ENCODE data around the gene FIBCD1. TPM values are rescaled to one million over a fixed set of nuclear protein-coding genes. Genes with fewer than 3 reads are reported as not detected.

The FIBCD1 gene
- total RNA-seq, 1 donor from 2014 or later: 0.66 TPM

GRCh38 chr9:130881516-130881915 is 57.5 kb downstream of the FIBCD1 start:
- Mint-ChIP-seq H3K4me3 (ENCODE audit: unreplicated experiment) (no peak overlapping the region), H3K27me3 (ENCODE audit: low read depth, unreplicated experiment) (no peaks in the 10 kb centered on the region), H3K9me3 (ENCODE audit: unreplicated experiment) (no peaks in the 10 kb centered on the region), H3K27ac (ENCODE audit: unreplicated experiment) (no peak overlapping the region), H3K4me1 (ENCODE audit: low read depth, unreplicated experiment) (peaks cover 7% of the 10 kb centered on the region), H3K36me3 (ENCODE audit: low read depth, unreplicated experiment) (peaks cover 23% of the 10 kb centered on the region)
- no peak overlapping the region for H3K9ac ChIP-seq (ENCODE audit: low read length)
- no peak for TF ChIP-seq CTCF (IDR thresholded peaks at IDR 0.05; ENCODE audit: insufficient read depth, low read depth, low read length)
- no peak for TF ChIP-seq EZH2 (IDR thresholded peaks at IDR 0.05; ENCODE audit: insufficient read depth, low read length)
- no peaks in the 10 kb centered on the region for H3K9me3 ChIP-seq (ENCODE audit: insufficient read depth, low read depth, low read length)
- no peaks in the 10 kb centered on the region for H3K27me3 ChIP-seq (ENCODE audit: insufficient read depth, low read length)
- H3K4me1 ChIP-seq (ENCODE audit: insufficient read depth, low read length): no peaks in the 10 kb centered on the region
- H3K27ac ChIP-seq (ENCODE audit: low read depth, low read length): no peak overlapping the region
- FAIRE-seq: no peak
- H4K20me1 ChIP-seq (ENCODE audit: insufficient read depth, low read length): peaks cover 86% of the 10 kb centered on the region
- no peak overlapping the region for H2AFZ ChIP-seq (ENCODE audit: low read depth, low read length)
- no peak overlapping the region for H3K4me2 ChIP-seq (ENCODE audit: low read length)
- peaks cover 74% of the 10 kb centered on the region for H3K36me3 ChIP-seq (ENCODE audit: insufficient read depth, low read length)
- peaks cover 41% of the 10 kb centered on the region for H3K79me2 ChIP-seq (ENCODE audit: insufficient read depth, low read length)
- no peak for DNase-seq (ENCODE audit: low read depth)
- no peak overlapping the region for H3K4me3 ChIP-seq (ENCODE audit: insufficient read depth, low read depth, low read length)

GRCh38 chr9:130880599-130881220 is 58.3 kb downstream of the FIBCD1 start:
- peaks cover 69% of the 10 kb centered on the region for H3K36me3 ChIP-seq (ENCODE audit: insufficient read depth, low read length)
- H3K27ac ChIP-seq (ENCODE audit: low read depth, low read length): no peak overlapping the region
- TF ChIP-seq CTCF (IDR thresholded peaks at IDR 0.05; ENCODE audit: insufficient read depth, low read depth, low read length) (no peak), EZH2 (IDR thresholded peaks at IDR 0.05; ENCODE audit: insufficient read depth, low read length) (no peak)
- no peaks in the 10 kb centered on the region for H3K27me3 ChIP-seq (ENCODE audit: insufficient read depth, low read length)
- Mint-ChIP-seq H3K4me1 (ENCODE audit: low read depth, unreplicated experiment) (peaks cover under 1% of the 10 kb centered on the region), H3K4me3 (ENCODE audit: unreplicated experiment) (no peak overlapping the region), H3K9me3 (ENCODE audit: unreplicated experiment) (no peaks in the 10 kb centered on the region), H3K27me3 (ENCODE audit: low read depth, unreplicated experiment) (no peaks in the 10 kb centered on the region), H3K27ac (ENCODE audit: unreplicated experiment) (no peak overlapping the region), H3K36me3 (ENCODE audit: low read depth, unreplicated experiment) (peaks cover 22% of the 10 kb centered on the region)
- H3K4me3 ChIP-seq (ENCODE audit: insufficient read depth, low read depth, low read length): no peak overlapping the region
- H3K9ac ChIP-seq (ENCODE audit: low read length): no peak overlapping the region
- H2AFZ ChIP-seq (ENCODE audit: low read depth, low read length): no peak overlapping the region
- H3K79me2 ChIP-seq (ENCODE audit: insufficient read depth, low read length): peaks cover 33% of the 10 kb centered on the region
- no peak overlapping the region for H3K4me2 ChIP-seq (ENCODE audit: low read length)
- H4K20me1 ChIP-seq (ENCODE audit: insufficient read depth, low read length): peaks cover 81% of the 10 kb centered on the region
- no peaks in the 10 kb centered on the region for H3K9me3 ChIP-seq (ENCODE audit: insufficient read depth, low read depth, low read length)
- DNase-seq (ENCODE audit: low read depth) (no peak), FAIRE-seq (no peak)
- no peaks in the 10 kb centered on the region for H3K4me1 ChIP-seq (ENCODE audit: insufficient read depth, low read length)

- H3K9me3 ChIP-seq (ENCODE audit: insufficient read depth, low read depth, low read length): no peaks in the 10 kb centered on the region
- H2AFZ ChIP-seq (ENCODE audit: low read depth, low read length): no peak overlapping the region
- DNase-seq (ENCODE audit: low read depth): no peak
- Mint-ChIP-seq H3K36me3 (ENCODE audit: low read depth, unreplicated experiment) (peaks cover 17% of the 10 kb centered on the region), H3K27me3 (ENCODE audit: low read depth, unreplicated experiment) (no peaks in the 10 kb centered on the region), H3K27ac (ENCODE audit: unreplicated experiment) (peak overlapping the region; percentile 0), H3K4me3 (ENCODE audit: unreplicated experiment) (no peak overlapping the region), H3K4me1 (ENCODE audit: low read depth, unreplicated experiment) (no peaks in the 10 kb centered on the region), H3K9me3 (ENCODE audit: unreplicated experiment) (no peaks in the 10 kb centered on the region)
- H3K4me1 ChIP-seq (ENCODE audit: insufficient read depth, low read length): no peaks in the 10 kb centered on the region
- H3K36me3 ChIP-seq (ENCODE audit: insufficient read depth, low read length): peaks cover 66% of the 10 kb centered on the region
- H3K27ac ChIP-seq (ENCODE audit: low read depth, low read length): no peak overlapping the region
- no peak overlapping the region for H3K4me3 ChIP-seq (ENCODE audit: insufficient read depth, low read depth, low read length)
- H3K4me2 ChIP-seq (ENCODE audit: low read length): no peak overlapping the region
- H3K9ac ChIP-seq (ENCODE audit: low read length): no peak overlapping the region
- peaks cover 80% of the 10 kb centered on the region for H4K20me1 ChIP-seq (ENCODE audit: insufficient read depth, low read length)
- H3K27me3 ChIP-seq (ENCODE audit: insufficient read depth, low read length): no peaks in the 10 kb centered on the region
- FAIRE-seq: no peak
- TF ChIP-seq CTCF (IDR thresholded peaks at IDR 0.05; ENCODE audit: insufficient read depth, low read depth, low read length): no peak
- no peak for TF ChIP-seq EZH2 (IDR thresholded peaks at IDR 0.05; ENCODE audit: insufficient read depth, low read length)
- peaks cover 30% of the 10 kb centered on the region for H3K79me2 ChIP-seq (ENCODE audit: insufficient read depth, low read length)
Measured at GRCh38 chr9:130879863-130880411, 59.1 kb downstream of the FIBCD1 start.

All from astrocyte (in vitro differentiated cells and primary cell).